Stimulated activated effector memory CD8-positive, alpha-beta T cell treated with anti-CD3 and anti-CD28 coated beads, Interleukin-12 subunit alpha, Interleukin-12 subunit beta, amount 100 ng/mL, for 72 hours (primary cell): ENCODE data around the gene MCUB.

ENCODE experiments used
- ATAC-seq: fragments of 150-1000 bp; cut with Tn5 transposase; 2 replicates; pipeline ENCODE4 v1.10.0; 2021
- DNase-seq, 2 donors: peaks; one replicate each; pipeline ENCODE4 v3.0.0; 2021 to 2022; ENCODE audit warnings: low spot score in 2 of 2
- H3K27ac Mint-ChIP-seq: one replicate; pipeline ENCODE4 v1.8.0; 2022; ENCODE audit warnings: mild to moderate bottlenecking, mixed read lengths
- H3K36me3 Mint-ChIP-seq: one replicate; pipeline ENCODE4 v1.8.0; 2022; ENCODE audit warnings: mild to moderate bottlenecking, mixed read lengths
- H3K4me1 Mint-ChIP-seq: one replicate; pipeline ENCODE4 v1.8.0; 2022; ENCODE audit warnings: mixed read lengths
- H3K4me3 Mint-ChIP-seq: one replicate; pipeline ENCODE4 v1.8.0; 2022; ENCODE audit warnings: mild to moderate bottlenecking, mixed read lengths
- H3K9me3 Mint-ChIP-seq: one replicate; pipeline ENCODE4 v1.8.0; 2022; ENCODE audit warnings: mixed read lengths

The MCUB gene

GRCh38 chr4:109631532-109632108, 71.6 kb downstream of the MCUB start:
- peaks cover 6% of the 10 kb centered on the region for H3K36me3 Mint-ChIP-seq
- H3K4me3 Mint-ChIP-seq: no peak overlapping the region
- H3K9me3 Mint-ChIP-seq: peaks cover 3% of the 10 kb centered on the region
- DNase-seq (no peak), ATAC-seq (no peak)
- H3K4me1 Mint-ChIP-seq: peaks cover 35% of the 10 kb centered on the region
- no peak overlapping the region for H3K27ac Mint-ChIP-seq

- Mint-ChIP-seq H3K27ac (peak overlapping the region; percentile 1), H3K36me3 (no peaks in the 10 kb centered on the region), H3K4me3 (no peak overlapping the region), H3K4me1 (peaks cover 17% of the 10 kb centered on the region), H3K9me3 (peaks cover 8% of the 10 kb centered on the region)
- no peak for ATAC-seq
- no peak for DNase-seq
These were observed 80.6 kb downstream of the MCUB start for GRCh38 chr4:109640644-109641043.

GRCh38 chr4:109645874-109646710, 86.0 kb downstream of the MCUB start:
- no peak for DNase-seq
- Mint-ChIP-seq H3K36me3 (no peaks in the 10 kb centered on the region), H3K4me1 (peaks cover 20% of the 10 kb centered on the region), H3K9me3 (peaks cover 5% of the 10 kb centered on the region), H3K4me3 (no peak overlapping the region), H3K27ac (no peak overlapping the region)
- ATAC-seq: no peak

GRCh38 chr4:109648266-109648996, 88.4 kb downstream of the MCUB start:
- no peak overlapping the region for H3K27ac Mint-ChIP-seq
- peaks cover 25% of the 10 kb centered on the region for H3K4me1 Mint-ChIP-seq
- ATAC-seq: peak; percentile 74
- DNase-seq: no peak
- no peak overlapping the region for H3K4me3 Mint-ChIP-seq
- H3K36me3 Mint-ChIP-seq: no peaks in the 10 kb centered on the region
- peaks cover 5% of the 10 kb centered on the region for H3K9me3 Mint-ChIP-seq

- DNase-seq (no peak), ATAC-seq (no peak)
- Mint-ChIP-seq H3K36me3 (no peaks in the 10 kb centered on the region), H3K4me1 (peaks cover 25% of the 10 kb centered on the region), H3K27ac (peak overlapping the region; percentile 56), H3K9me3 (peaks cover 5% of the 10 kb centered on the region), H3K4me3 (no peak overlapping the region)
These were observed 89.0 kb downstream of the MCUB start for GRCh38 chr4:109648997-109649575.

- H3K4me3 Mint-ChIP-seq: no peak overlapping the region
- peaks cover 25% of the 10 kb centered on the region for H3K4me1 Mint-ChIP-seq
- peak overlapping the region; percentile 56 for H3K27ac Mint-ChIP-seq
- H3K9me3 Mint-ChIP-seq: peaks cover 5% of the 10 kb centered on the region
- no peaks in the 10 kb centered on the region for H3K36me3 Mint-ChIP-seq
- DNase-seq (peak in 1 of 2 donors; percentile 57), ATAC-seq (peak; percentile 81)
These were observed 89.8 kb downstream of the MCUB start for GRCh38 chr4:109649872-109650271.

GRCh38 chr4:109655396-109655795, 95.3 kb downstream of the MCUB start:
- no peaks in the 10 kb centered on the region for H3K9me3 Mint-ChIP-seq
- peaks cover 5% of the 10 kb centered on the region for H3K4me1 Mint-ChIP-seq
- no peak overlapping the region for H3K27ac Mint-ChIP-seq
- no peak for DNase-seq
- no peak overlapping the region for H3K4me3 Mint-ChIP-seq
- no peak for ATAC-seq
- H3K36me3 Mint-ChIP-seq: peaks cover 10% of the 10 kb centered on the region

GRCh38 chr4:109657854-109658418, 97.9 kb downstream of the MCUB start:
- H3K27ac Mint-ChIP-seq: no peak overlapping the region
- no peaks in the 10 kb centered on the region for H3K4me1 Mint-ChIP-seq
- H3K4me3 Mint-ChIP-seq: no peak overlapping the region
- peaks cover 34% of the 10 kb centered on the region for H3K36me3 Mint-ChIP-seq
- no peak for ATAC-seq
- H3K9me3 Mint-ChIP-seq: no peaks in the 10 kb centered on the region
- no peak for DNase-seq

GRCh38 chr4:109658871-109659410, 98.9 kb downstream of the MCUB start:
- no peak for DNase-seq
- ATAC-seq: no peak
- H3K9me3 Mint-ChIP-seq: no peaks in the 10 kb centered on the region
- H3K27ac Mint-ChIP-seq: no peak overlapping the region
- H3K4me1 Mint-ChIP-seq: no peaks in the 10 kb centered on the region
- H3K36me3 Mint-ChIP-seq: peaks cover 41% of the 10 kb centered on the region
- no peak overlapping the region for H3K4me3 Mint-ChIP-seq

- DNase-seq: no peak
- no peak for ATAC-seq
- Mint-ChIP-seq H3K9me3 (no peaks in the 10 kb centered on the region), H3K4me3 (no peak overlapping the region), H3K27ac (no peak overlapping the region), H3K4me1 (peaks cover 12% of the 10 kb centered on the region), H3K36me3 (peaks cover 51% of the 10 kb centered on the region)
These were observed 102.1 kb downstream of the MCUB start for GRCh38 chr4:109662116-109662515.

GRCh38 chr4:109662771-109663170, 102.7 kb downstream of the MCUB start:
- H3K9me3 Mint-ChIP-seq: no peaks in the 10 kb centered on the region
- peaks cover 51% of the 10 kb centered on the region for H3K36me3 Mint-ChIP-seq
- peaks cover 12% of the 10 kb centered on the region for H3K4me1 Mint-ChIP-seq

GRCh38 chr4:109665783-109666485, 105.9 kb downstream of the MCUB start:
- ATAC-seq: no peak
- DNase-seq: no peak
- Mint-ChIP-seq H3K4me3 (no peak overlapping the region), H3K4me1 (peaks cover 21% of the 10 kb centered on the region), H3K27ac (peak overlapping the region; percentile 11), H3K36me3 (peaks cover 35% of the 10 kb centered on the region), H3K9me3 (no peaks in the 10 kb centered on the region)

More at GRCh38 chr4:109662771-109663170, 102.7 kb downstream of the MCUB start:
- Mint-ChIP-seq H3K4me3 (no peak overlapping the region), H3K27ac (no peak overlapping the region)
- ATAC-seq (no peak), DNase-seq (no peak)

- peaks cover 35% of the 10 kb centered on the region for H3K4me1 Mint-ChIP-seq
- H3K4me3 Mint-ChIP-seq: no peak overlapping the region
- H3K36me3 Mint-ChIP-seq: peaks cover 7% of the 10 kb centered on the region
- H3K27ac Mint-ChIP-seq: no peak overlapping the region
- DNase-seq: no peak
- H3K9me3 Mint-ChIP-seq: peaks cover 5% of the 10 kb centered on the region
- ATAC-seq: peak; percentile 44
These were observed 111.3 kb downstream of the MCUB start for GRCh38 chr4:109671350-109671749.

- H3K4me3 Mint-ChIP-seq: no peak overlapping the region
- peaks cover 7% of the 10 kb centered on the region for H3K36me3 Mint-ChIP-seq
- peaks cover 5% of the 10 kb centered on the region for H3K9me3 Mint-ChIP-seq
- no peak overlapping the region for H3K27ac Mint-ChIP-seq
- DNase-seq (no peak), ATAC-seq (no peak)
- H3K4me1 Mint-ChIP-seq: peaks cover 39% of the 10 kb centered on the region
These were observed 112.3 kb downstream of the MCUB start for GRCh38 chr4:109672169-109672930.
